ENCODE data around the gene CHCHD4.

The CHCHD4 gene

DNA sequence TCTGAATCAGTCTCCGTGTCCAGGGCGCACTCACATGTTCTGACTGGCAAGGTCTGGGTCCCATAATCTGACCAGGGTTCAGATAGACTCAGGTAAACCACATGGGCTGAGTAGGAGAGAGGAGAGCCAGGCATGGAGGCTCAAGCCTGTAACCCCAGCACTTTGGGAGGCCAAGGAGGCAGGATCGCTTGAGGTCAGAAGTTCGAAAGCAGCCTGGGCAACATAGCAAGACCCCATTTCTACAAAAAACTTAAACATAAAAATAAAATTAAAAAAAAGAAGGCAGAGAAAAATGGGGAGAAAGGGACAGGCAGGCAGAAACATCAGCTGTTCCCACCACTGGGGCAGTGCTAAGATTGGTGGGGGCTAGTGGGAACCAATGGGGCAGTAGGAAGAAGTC is 5.6 kb upstream of the CHCHD4 start:
- Histone ChIP-seq H3K9me3 (ENCODE audit: insufficient read depth, low read length) (no peaks in the 10 kb centered on the region), H3K4me3 (ENCODE audit: insufficient read depth, low read length, poor library complexity, severe bottlenecking) (no peak overlapping the region), H4K20me1 (ENCODE audit: low read depth, low read length) (no peaks in the 10 kb centered on the region), H3K79me2 (ENCODE audit: insufficient read depth, low read length) (peaks cover 23% of the 10 kb centered on the region), H3K27me3 (ENCODE audit: low read length) (no peaks in the 10 kb centered on the region), H3K27ac (ENCODE audit: low read depth, low read length) (no peak overlapping the region), H3K9ac (ENCODE audit: low read length) (no peak overlapping the region), H2AFZ (ENCODE audit: low read depth, low read length, severe bottlenecking) (no peak overlapping the region), H3K9me2 (replicated peaks; ENCODE audit: insufficient read depth, low read length) (no peaks in the 10 kb centered on the region), H3K4me2 (ENCODE audit: low read depth, low read length, poor library complexity, severe bottlenecking) (no peak overlapping the region), H3F3A (ENCODE audit: insufficient read depth) (no peaks in the 10 kb centered on the region), H3K36me3 (ENCODE audit: low read length) (no peaks in the 10 kb centered on the region)
- TF ChIP-seq EZH2phosphoT487 (conservative IDR thresholded peaks at IDR 0.05; ENCODE audit: low read length), result no peak
- TF ChIP-seq, protein P1, sequence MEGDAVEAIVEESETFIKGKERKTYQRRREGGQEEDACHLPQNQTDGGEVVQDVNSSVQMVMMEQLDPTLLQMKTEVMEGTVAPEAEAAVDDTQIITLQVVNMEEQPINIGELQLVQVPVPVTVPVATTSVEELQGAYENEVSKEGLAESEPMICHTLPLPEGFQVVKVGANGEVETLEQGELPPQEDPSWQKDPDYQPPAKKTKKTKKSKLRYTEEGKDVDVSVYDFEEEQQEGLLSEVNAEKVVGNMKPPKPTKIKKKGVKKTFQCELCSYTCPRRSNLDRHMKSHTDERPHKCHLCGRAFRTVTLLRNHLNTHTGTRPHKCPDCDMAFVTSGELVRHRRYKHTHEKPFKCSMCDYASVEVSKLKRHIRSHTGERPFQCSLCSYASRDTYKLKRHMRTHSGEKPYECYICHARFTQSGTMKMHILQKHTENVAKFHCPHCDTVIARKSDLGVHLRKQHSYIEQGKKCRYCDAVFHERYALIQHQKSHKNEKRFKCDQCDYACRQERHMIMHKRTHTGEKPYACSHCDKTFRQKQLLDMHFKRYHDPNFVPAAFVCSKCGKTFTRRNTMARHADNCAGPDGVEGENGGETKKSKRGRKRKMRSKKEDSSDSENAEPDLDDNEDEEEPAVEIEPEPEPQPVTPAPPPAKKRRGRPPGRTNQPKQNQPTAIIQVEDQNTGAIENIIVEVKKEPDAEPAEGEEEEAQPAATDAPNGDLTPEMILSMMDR (IDR thresholded peaks at IDR 0.05; ENCODE audit: insufficient read depth, low read length, poor library complexity, severe bottlenecking), result no peak

DNA sequence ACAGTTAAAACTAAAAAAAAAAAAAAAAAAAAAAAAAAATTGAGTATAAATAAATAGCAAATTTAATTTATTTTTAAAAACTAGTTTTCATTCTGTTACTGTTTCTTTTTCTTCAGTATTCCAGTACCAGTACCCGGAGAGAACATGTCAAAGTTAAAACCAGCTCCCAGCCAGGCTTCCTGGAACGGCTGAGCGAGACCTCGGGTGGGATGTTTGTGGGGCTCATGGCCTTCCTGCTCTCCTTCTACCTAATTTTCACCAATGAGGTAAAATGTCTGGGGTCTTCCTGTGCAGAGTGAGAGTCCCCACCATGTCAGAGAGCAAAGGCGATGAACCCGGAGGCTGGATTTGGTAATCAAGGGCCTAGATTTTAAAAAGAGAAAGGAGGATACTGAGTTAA is 4.6 kb upstream of the CHCHD4 start:
- no peaks in the 10 kb centered on the region for H3K9me3 ChIP-seq (ENCODE audit: insufficient read depth, low read length)
- H3F3A ChIP-seq (ENCODE audit: insufficient read depth), result no peaks in the 10 kb centered on the region
- no peak for TF ChIP-seq EZH2phosphoT487 (conservative IDR thresholded peaks at IDR 0.05; ENCODE audit: low read length)
- peaks cover 26% of the 10 kb centered on the region for H3K79me2 ChIP-seq (ENCODE audit: insufficient read depth, low read length)
- H3K9ac ChIP-seq (ENCODE audit: low read length), result no peak overlapping the region
- H3K9me2 ChIP-seq (replicated peaks; ENCODE audit: insufficient read depth, low read length), result no peaks in the 10 kb centered on the region
- H2AFZ ChIP-seq (ENCODE audit: low read depth, low read length, severe bottlenecking), result no peak overlapping the region
- H3K27ac ChIP-seq (ENCODE audit: low read depth, low read length), result no peak overlapping the region
- H3K4me2 ChIP-seq (ENCODE audit: low read depth, low read length, poor library complexity, severe bottlenecking), result no peak overlapping the region
- H3K27me3 ChIP-seq (ENCODE audit: low read length), result no peaks in the 10 kb centered on the region
- no peak overlapping the region for H3K4me3 ChIP-seq (ENCODE audit: insufficient read depth, low read length, poor library complexity, severe bottlenecking)
- no peaks in the 10 kb centered on the region for H4K20me1 ChIP-seq (ENCODE audit: low read depth, low read length)
- H3K36me3 ChIP-seq (ENCODE audit: low read length), result no peaks in the 10 kb centered on the region

DNA sequence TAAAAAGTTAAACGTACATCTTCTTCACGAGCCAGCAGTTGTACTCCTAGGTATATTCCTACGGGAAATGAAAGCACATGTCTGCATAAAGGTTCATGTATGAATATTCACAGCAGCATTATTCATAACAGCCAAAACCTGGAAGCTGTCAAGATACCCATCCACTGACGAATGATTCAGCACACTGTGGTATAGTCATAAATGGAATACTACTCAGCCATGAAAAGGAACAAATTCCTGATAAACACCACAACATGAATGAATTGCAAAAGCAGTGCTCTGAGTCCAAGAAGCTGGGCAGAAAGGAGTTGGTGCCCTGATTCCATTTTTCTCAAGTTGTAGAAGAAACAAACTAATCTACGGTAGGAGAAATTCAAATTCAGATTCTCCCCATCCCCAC is 4.1 kb upstream of the CHCHD4 start:
- TF ChIP-seq, protein P1 (IDR thresholded peaks at IDR 0.05; ENCODE audit: insufficient read depth, low read length, poor library complexity, severe bottlenecking), result no peak
- no peak for TF ChIP-seq EZH2phosphoT487 (conservative IDR thresholded peaks at IDR 0.05; ENCODE audit: low read length)
- Histone ChIP-seq H3K9me2 (replicated peaks; ENCODE audit: insufficient read depth, low read length) (no peaks in the 10 kb centered on the region), H3K4me2 (ENCODE audit: low read depth, low read length, poor library complexity, severe bottlenecking) (no peak overlapping the region), H3K4me3 (ENCODE audit: insufficient read depth, low read length, poor library complexity, severe bottlenecking) (no peak overlapping the region), H3K27ac (ENCODE audit: low read depth, low read length) (no peak overlapping the region), H3K79me2 (ENCODE audit: insufficient read depth, low read length) (peaks cover 32% of the 10 kb centered on the region), H3K9ac (ENCODE audit: low read length) (no peak overlapping the region), H3K9me3 (ENCODE audit: insufficient read depth, low read length) (no peaks in the 10 kb centered on the region), H2AFZ (ENCODE audit: low read depth, low read length, severe bottlenecking) (no peak overlapping the region), H3K27me3 (ENCODE audit: low read length) (no peaks in the 10 kb centered on the region), H3K36me3 (ENCODE audit: low read length) (no peaks in the 10 kb centered on the region), H4K20me1 (ENCODE audit: low read depth, low read length) (no peaks in the 10 kb centered on the region), H3F3A (ENCODE audit: insufficient read depth) (no peaks in the 10 kb centered on the region)

DNA sequence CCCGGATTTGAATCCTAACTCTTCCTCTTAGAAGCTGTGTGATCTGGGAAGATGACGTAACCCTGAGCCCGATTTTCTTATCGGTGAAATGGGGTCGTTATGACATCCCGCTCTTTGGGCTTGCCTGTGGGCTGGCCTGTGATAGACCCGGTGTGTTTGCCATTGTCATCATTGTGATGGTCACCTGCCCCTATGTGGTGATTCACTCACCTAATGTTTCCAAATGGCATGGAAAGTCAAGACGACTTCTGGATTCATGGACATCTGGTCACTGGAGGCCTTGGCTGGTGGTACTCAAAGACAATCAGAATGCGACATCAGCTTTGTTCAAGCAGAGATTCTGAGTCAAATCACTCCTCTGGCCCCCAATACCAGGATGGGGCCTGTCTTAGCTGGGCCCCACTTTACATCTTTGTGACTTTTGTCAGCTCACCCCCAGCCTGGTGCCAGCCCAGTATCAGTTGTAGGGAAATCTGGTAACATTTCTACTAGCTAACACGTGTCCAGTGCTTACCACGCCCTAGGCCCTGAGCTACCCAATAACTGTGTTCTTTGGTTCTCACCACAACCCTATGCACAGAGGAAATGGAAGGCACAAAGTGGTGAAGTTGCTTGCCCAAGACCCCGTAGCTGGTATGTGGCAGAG is 3.0 kb upstream of the CHCHD4 start:
- Histone ChIP-seq H3K9me3 (ENCODE audit: insufficient read depth, low read length) (no peaks in the 10 kb centered on the region), H3K4me2 (ENCODE audit: low read depth, low read length, poor library complexity, severe bottlenecking) (no peak overlapping the region), H3K4me3 (ENCODE audit: insufficient read depth, low read length, poor library complexity, severe bottlenecking) (no peak overlapping the region), H4K20me1 (ENCODE audit: low read depth, low read length) (no peaks in the 10 kb centered on the region), H2AFZ (ENCODE audit: low read depth, low read length, severe bottlenecking) (no peak overlapping the region), H3K9ac (ENCODE audit: low read length) (no peak overlapping the region), H3K79me2 (ENCODE audit: insufficient read depth, low read length) (peaks cover 43% of the 10 kb centered on the region), H3K36me3 (ENCODE audit: low read length) (no peaks in the 10 kb centered on the region), H3K27me3 (ENCODE audit: low read length) (no peaks in the 10 kb centered on the region), H3K27ac (ENCODE audit: low read depth, low read length) (no peak overlapping the region), H3K9me2 (replicated peaks; ENCODE audit: insufficient read depth, low read length) (no peaks in the 10 kb centered on the region), H3F3A (ENCODE audit: insufficient read depth) (no peaks in the 10 kb centered on the region)
- TF ChIP-seq EZH2phosphoT487 (conservative IDR thresholded peaks at IDR 0.05; ENCODE audit: low read length), result no peak
- TF ChIP-seq, protein P1 (IDR thresholded peaks at IDR 0.05; ENCODE audit: insufficient read depth, low read length, poor library complexity, severe bottlenecking), result no peak
